D721Med (cell line): ENCODE measurements around the gene SH3TC2.

Experiments used
- DNase-seq: peaks from one replicate; pipeline ENCODE4 v3.0.0; 2011; ENCODE audit warnings: low spot score; ENCODE audit not compliant: insufficient read length
- FAIRE-seq: peaks from 2 replicates; lab custom pipeline; 2011; peaks lifted over from hg19 to GRCh38; lab: Jason Lieb, UNC
- CTCF ChIP-seq: IDR thresholded peaks from 2 replicates; pipeline ENCODE4 v1.5.1; 2012; ENCODE audit warnings: mild to moderate bottlenecking, control low read depth; ENCODE audit not compliant: insufficient read depth; ENCODE audit errors: missing control alignments

The SH3TC2 gene

GRCh38 chr5:148988328-148988727 is 74.5 kb downstream of the SH3TC2 start:
- no peak for FAIRE-seq
- no peak for TF ChIP-seq CTCF
- DNase-seq = no peak

GRCh38 chr5:148986636-148987035 is 76.2 kb downstream of the SH3TC2 start:
- FAIRE-seq (no peak), DNase-seq (no peak)
- TF ChIP-seq CTCF = no peak

- FAIRE-seq = no peak
- TF ChIP-seq CTCF = no peak
- no peak for DNase-seq
Measured at GRCh38 chr5:148984345-148984744, 78.5 kb downstream of the SH3TC2 start.

- no peak for DNase-seq
- FAIRE-seq = no peak
- TF ChIP-seq CTCF = no peak
Measured at GRCh38 chr5:148981353-148981752, 81.5 kb downstream of the SH3TC2 start.

GRCh38 chr5:148980731-148981130 is 82.1 kb downstream of the SH3TC2 start:
- no peak for DNase-seq
- TF ChIP-seq CTCF = no peak
- no peak for FAIRE-seq

- no peak for TF ChIP-seq CTCF
- DNase-seq (no peak), FAIRE-seq (no peak)
Measured at GRCh38 chr5:148979083-148979723, 83.7 kb downstream of the SH3TC2 start.

GRCh38 chr5:148978370-148979082 is 84.3 kb downstream of the SH3TC2 start:
- no peak for TF ChIP-seq CTCF
- FAIRE-seq (no peak), DNase-seq (no peak)
